Heart right ventricle (tissue), 16 donors: Measurements from ENCODE around the gene ZBTB18. TPM values are rescaled to one million over a fixed set of nuclear protein-coding genes. Genes with fewer than 3 reads are reported as not detected.

Experiments used
- ATAC-seq, 8 donors: fragments of 200-7000 bp; cut with Tn5 transposase; one replicate each; pipeline ENCODE4 v1.9.1; 2020; ENCODE audit warnings: mild to moderate bottlenecking in 8 of 8, moderate library complexity in 8 of 8, moderate number of reproducible peaks in 1 of 8
- DNase-seq, 2 donors: peaks; one replicate each; pipeline ENCODE4 v3.0.0-alpha.2; 2020
- H3K27ac ChIP-seq, 10 donors: fragments of 200-600 bp; sonication (generic) in 2 of 10; one replicate each; pipeline versions ENCODE4 v1.5.0 to v1.8.0; 2020 to 2022; ENCODE audit warnings: mild to moderate bottlenecking in 3 of 10
- H3K27me3 ChIP-seq, 7 donors: fragments of 200-600 bp; one replicate each; pipeline ENCODE4 v1.8.0; 2021 to 2022; ENCODE audit warnings: mild to moderate bottlenecking in 2 of 7
- H3K36me3 ChIP-seq, 9 donors: fragments of 200-600 bp; sonication (generic) in 1 of 9; one replicate each; pipeline versions ENCODE4 v1.5.0 to v1.8.0; 2020 to 2022; ENCODE audit warnings: mild to moderate bottlenecking in 2 of 9
- H3K4me1 ChIP-seq, 9 donors: fragments of 200-600 bp; sonication (generic) in 1 of 9; one replicate each; pipeline versions ENCODE4 v1.5.0 to v1.8.0; 2020 to 2022; ENCODE audit warnings: mild to moderate bottlenecking in 4 of 9
- H3K4me3 ChIP-seq, 10 donors: fragments of 200-600 bp; sonication (generic) in 2 of 10; one replicate each; pipeline versions ENCODE4 v1.5.0 to v1.8.0; 2020 to 2022; ENCODE audit warnings: mild to moderate bottlenecking in 7 of 10, moderate library complexity in 2 of 10
- H3K9me3 ChIP-seq, 11 donors: fragments of 200-600 bp in 10 of 11; sonication (generic) in 2 of 11; one replicate each; pipeline versions ENCODE4 v1.5.0 to v1.8.0; 2013 to 2022; ENCODE audit warnings: mild to moderate bottlenecking in 2 of 11, control low read depth in 1 of 11, moderate library complexity in 1 of 11
- WGBS, 2 donors: extraction: QIAGEN DNeasy Blood & Tissue Kit; methylation state at CpG; one replicate each; pipeline ENCODE4 v1.1.7; 2013; ENCODE audit warnings: inconsistent platforms in 1 of 2; 5-methylcytosine and 5-hydroxymethylcytosine counted together
- intact Hi-C, 10 donors: fragments of 100-400 bp; cut with DNase I; formaldehyde crosslinking; loops; one replicate each; pipeline versions ENCODE4 v1.11.1 to v1.14.2; 2022
- polyA plus RNA-seq, 2 donors: library from polyadenylated mRNA; stranded (reverse); fragments of 200-250 nt; gene quantifications; one replicate each; pipeline ENCODE4 v1.2.3, GENCODE V29; 2013
- total RNA-seq, 10 donors: library from RNA; stranded (reverse); fragmentation: NEBNext Ultra II Directional in 3 of 10; extraction: Animal tissue kit (Norgen Biotek cat#: 25700) in 3 of 10; gene quantifications; one replicate each; pipeline versions ENCODE4 v1.2.1 to v1.2.4, GENCODE V29; 2021 to 2023
- TF ChIP-seq, protein P1 (sequence below), 9 donors: fragments of 200-600 bp; sonication (generic) in 2 of 9; IDR thresholded peaks; one replicate each; pipeline versions ENCODE4 v1.5.0 to v1.8.0; 2021 to 2022; ENCODE audit warnings: antibody characterized with exemption in 9 of 9, mild to moderate bottlenecking in 5 of 9, moderate library complexity in 1 of 9
- donor health status: Arrhythmogenic right ventricular cardiomyopathy.
- donor health status: ischemic (EF 13 %, LVEDD 7.1; RV severe dilation, severe dysfunction).
- donor health status: healthy with polysubstance abuse.
- donor health status: DM: no; HTN: yes; CAD: no.
- donor health status: DM: no; HTN: no; CAD: no.
- donor health status: ischemic (EF 25% LVEDD 6.9; RV normal size, moderate dysfunction).
- donor health status: ischemic (EF 25% LVEDD 5.7; RV mildly dilated, moderate dysfunction).
- donor health status: healthy.
- donor health status: DM: yes; HTN: yes; CAD: no.
- donor health status: Ischemic cardiomyopathy.
- donor health status: ischemic (EF 35%, LVEDD 5.7; RV mildly dilated, moderate dysfunction).
- donor health status: nonischemic (EF 11% LVEDD 7.7; RV severe dilation, severe dysfunction).
- donor health status: DM: yes; HTN: yes; CAD: no.
- donor health status: PGD.
- donor health status: ischemic (EF 29% LVEDD 5.4; RV normal size, mild dysfunction).
- donor health status: nonischemic (EF 23%, LVEDD 6.1; RV moderate dilation, normal function).

ZBTB18 gene
- total and polyA plus RNA-seq, 12 donors: 7.5 to 33.7 (median 20.5) TPM

- H3K9me3 ChIP-seq: no peaks in the 10 kb centered on the region
Observed at GRCh38 chr1:244048256-244049161, 2.6 kb upstream of the ZBTB18 start.

DNA sequence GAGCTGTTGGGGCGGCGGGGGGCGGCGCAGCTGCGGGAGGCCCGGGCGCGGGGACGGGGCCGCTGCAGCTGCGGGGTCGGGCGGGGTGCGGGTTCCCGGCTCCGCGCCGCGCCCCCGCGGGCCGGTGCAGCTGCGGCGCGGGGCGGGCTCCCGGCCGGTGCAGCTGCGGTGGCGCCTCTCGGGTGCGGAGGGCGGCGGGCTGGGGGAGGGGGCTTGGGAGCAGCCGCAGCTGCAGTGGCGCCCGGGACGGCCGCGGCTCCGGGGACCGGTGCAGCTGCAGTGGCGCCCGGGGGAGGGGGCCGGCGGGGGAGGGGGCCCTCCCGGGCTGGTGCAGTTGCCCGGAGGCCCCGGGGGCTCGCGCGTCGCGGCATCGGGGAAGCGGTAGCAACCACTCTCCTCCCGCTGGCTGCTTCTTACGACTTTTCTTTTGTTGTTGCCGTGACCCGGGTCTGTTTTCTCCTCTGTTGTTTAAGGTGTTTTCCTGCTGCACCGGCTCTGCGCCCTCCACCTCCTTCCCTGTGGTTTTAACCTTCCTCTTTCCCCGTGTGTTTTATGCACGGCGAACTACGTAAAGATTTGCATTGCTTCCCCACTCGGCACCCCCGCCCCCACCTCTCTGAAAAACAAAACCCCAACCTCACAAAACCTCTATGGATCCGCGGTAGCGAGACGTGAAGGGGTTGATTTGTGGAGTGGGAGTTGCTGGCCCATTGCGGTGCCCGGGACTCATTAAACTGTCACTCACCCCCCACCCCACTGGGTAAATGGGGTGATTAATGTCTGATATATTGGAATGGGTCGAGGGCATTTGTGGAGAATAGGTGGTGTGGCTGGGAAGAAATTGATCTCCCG lies 1.7 kb upstream of the ZBTB18 start:
- peaks cover 0 to 10% (median 8%) of the 10 kb centered on the region in 9 donors for H3K36me3 ChIP-seq
- no peaks in the 10 kb centered on the region for H3K9me3 ChIP-seq
- no peaks in the 10 kb centered on the region for H3K27me3 ChIP-seq
- peak; percentile 31 to 57 for DNase-seq
- TF ChIP-seq, protein P1, sequence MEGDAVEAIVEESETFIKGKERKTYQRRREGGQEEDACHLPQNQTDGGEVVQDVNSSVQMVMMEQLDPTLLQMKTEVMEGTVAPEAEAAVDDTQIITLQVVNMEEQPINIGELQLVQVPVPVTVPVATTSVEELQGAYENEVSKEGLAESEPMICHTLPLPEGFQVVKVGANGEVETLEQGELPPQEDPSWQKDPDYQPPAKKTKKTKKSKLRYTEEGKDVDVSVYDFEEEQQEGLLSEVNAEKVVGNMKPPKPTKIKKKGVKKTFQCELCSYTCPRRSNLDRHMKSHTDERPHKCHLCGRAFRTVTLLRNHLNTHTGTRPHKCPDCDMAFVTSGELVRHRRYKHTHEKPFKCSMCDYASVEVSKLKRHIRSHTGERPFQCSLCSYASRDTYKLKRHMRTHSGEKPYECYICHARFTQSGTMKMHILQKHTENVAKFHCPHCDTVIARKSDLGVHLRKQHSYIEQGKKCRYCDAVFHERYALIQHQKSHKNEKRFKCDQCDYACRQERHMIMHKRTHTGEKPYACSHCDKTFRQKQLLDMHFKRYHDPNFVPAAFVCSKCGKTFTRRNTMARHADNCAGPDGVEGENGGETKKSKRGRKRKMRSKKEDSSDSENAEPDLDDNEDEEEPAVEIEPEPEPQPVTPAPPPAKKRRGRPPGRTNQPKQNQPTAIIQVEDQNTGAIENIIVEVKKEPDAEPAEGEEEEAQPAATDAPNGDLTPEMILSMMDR (IDR thresholded peaks at IDR 0.05): no peak
- H3K27ac ChIP-seq: peak overlapping the region; percentile 35 to 91 (median 76)
- intact Hi-C loops: loop anchor here in 5 of 10 donors (2.0 to 10.0 kb wide), 6 partner anchors 88 to 705 kb away; partner anchors contain the start of gene AKT3 (in 1 of the 5)
- 1% methylated on average over 43 to 76 of the region's 76 CpGs for WGBS, 2 donors
- no peak for ATAC-seq
- peak overlapping the region; percentile 18 to 93 (median 74) for H3K4me3 ChIP-seq
- peaks cover 0 to 48% (median 35%) of the 10 kb centered on the region in 9 donors for H3K4me1 ChIP-seq

More at GRCh38 chr1:244048256-244049161, 2.6 kb upstream of the ZBTB18 start:
- Histone ChIP-seq H3K4me3 (peak overlapping the region; percentile 67 to 99 (median 85)), H3K4me1 (peaks cover 0 to 48% (median 35%) of the 10 kb centered on the region in 9 donors), H3K36me3 (peaks cover 0 to 2% (median 0%) of the 10 kb centered on the region in 9 donors), H3K27me3 (no peaks in the 10 kb centered on the region), H3K27ac (peak overlapping the region; percentile 89 to 99 (median 98))
- 0 to 1% methylated on average over 24 to 79 of the region's 109 CpGs for WGBS, 2 donors
- TF ChIP-seq, protein P1 (IDR thresholded peaks at IDR 0.05): no peak
- peak; percentile 99 for DNase-seq
- peak; percentile 95 to 99 (median 98) for ATAC-seq
- intact Hi-C loops: loop anchor here in 2 of 10 donors (5.0 to 10.0 kb wide), 3 partner anchors 89 to 224 kb away; partner anchors contain the start of gene AKT3 (in 1 of the 2)

DNA sequence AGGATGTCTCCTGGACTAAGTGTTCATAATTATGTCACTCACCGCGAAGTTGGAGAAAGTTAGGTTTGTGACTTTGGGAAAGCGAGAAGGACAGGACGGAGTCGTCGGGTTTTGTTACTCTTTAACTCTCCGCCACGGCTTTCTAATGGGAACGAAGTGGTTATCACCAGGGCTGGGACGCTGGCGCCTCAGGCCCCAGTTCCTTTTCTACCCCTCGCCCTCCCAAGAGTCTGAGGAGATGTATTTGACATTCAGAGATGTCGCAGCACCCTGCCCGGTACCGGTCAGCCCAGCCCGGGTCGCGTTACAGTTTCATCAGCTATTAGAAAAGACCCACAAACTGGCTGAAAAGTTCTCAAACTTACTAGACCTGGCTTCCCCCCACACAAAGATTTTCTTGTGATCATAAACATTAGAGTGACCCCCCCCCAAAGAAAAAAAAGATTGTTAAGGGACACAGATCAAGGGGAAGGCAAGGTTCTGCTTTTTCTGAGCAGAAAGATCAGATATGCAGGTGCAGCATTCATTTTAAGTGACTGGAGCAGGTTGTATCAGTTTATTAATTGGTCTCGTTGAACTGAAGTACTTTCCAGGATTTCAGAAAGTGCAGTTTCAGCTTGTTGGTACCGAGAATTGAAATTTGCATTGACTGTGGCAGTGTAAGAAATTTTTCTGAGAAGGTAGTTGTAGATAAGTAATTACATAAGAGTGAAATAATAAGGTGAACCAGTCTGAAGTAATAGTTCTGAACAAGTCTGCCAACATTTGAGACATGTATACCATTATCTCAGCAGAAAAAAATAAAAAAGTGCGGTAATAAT lies 859 bp upstream of the ZBTB18 start:
- TF ChIP-seq, protein P1 (IDR thresholded peaks at IDR 0.05): no peak
- ATAC-seq (no peak), DNase-seq (no peak)
- Histone ChIP-seq H3K9me3 (no peaks in the 10 kb centered on the region), H3K36me3 (peaks cover 0 to 19% (median 14%) of the 10 kb centered on the region in 9 donors), H3K27me3 (no peaks in the 10 kb centered on the region), H3K27ac (peak overlapping the region in 9 of 10 donors; percentile 65 to 91 (median 76)), H3K4me1 (peaks cover 0 to 48% (median 35%) of the 10 kb centered on the region in 9 donors), H3K4me3 (peak overlapping the region; percentile 18 to 93 (median 74))
- WGBS, 2 donors: 3 to 5% methylated on average over 21 of the region's 21 CpGs
- intact Hi-C loops: loop anchor here in 4 of 10 donors (2.0 to 10.0 kb wide), 4 partner anchors 221 to 705 kb away; no protein-coding TSS in a partner anchor
